ENCODE data around the gene HRAS.

GRCh38 chr11:504994-505344 is 30.4 kb downstream of the HRAS start:
- TF ChIP-seq POLR2AphosphoS5 (IDR thresholded peaks at IDR 0.05; ENCODE audit: borderline replicate concordance, low read depth, low read length) (no peak), EZH2 (IDR thresholded peaks at IDR 0.05) (no peak)
